ENCODE results near the gene RDH11.

The RDH11 gene

DNA sequence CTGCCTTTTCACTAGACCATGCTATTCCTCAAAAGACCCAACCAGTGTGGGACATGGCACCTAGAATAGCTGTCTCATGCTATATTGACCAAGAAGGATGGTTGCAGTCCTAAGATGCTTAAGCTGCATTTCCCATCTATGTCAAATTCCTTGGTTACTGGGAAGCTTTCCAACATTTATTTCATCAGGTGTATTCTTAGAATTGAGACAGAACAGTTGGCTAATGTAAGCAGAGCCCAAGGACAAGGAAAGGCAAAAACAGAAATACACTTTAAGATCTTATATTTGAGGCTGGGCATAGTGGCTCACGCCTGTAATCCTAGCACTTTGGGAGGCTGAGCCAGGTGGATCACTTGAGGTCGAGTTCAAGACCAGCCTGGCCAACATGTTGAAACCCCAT is 51.1 kb downstream of the RDH11 start:
- no peak for DNase-seq

- no peak for DNase-seq
Observed at GRCh38 chr14:67643713-67644112, 51.9 kb downstream of the RDH11 start.

DNA sequence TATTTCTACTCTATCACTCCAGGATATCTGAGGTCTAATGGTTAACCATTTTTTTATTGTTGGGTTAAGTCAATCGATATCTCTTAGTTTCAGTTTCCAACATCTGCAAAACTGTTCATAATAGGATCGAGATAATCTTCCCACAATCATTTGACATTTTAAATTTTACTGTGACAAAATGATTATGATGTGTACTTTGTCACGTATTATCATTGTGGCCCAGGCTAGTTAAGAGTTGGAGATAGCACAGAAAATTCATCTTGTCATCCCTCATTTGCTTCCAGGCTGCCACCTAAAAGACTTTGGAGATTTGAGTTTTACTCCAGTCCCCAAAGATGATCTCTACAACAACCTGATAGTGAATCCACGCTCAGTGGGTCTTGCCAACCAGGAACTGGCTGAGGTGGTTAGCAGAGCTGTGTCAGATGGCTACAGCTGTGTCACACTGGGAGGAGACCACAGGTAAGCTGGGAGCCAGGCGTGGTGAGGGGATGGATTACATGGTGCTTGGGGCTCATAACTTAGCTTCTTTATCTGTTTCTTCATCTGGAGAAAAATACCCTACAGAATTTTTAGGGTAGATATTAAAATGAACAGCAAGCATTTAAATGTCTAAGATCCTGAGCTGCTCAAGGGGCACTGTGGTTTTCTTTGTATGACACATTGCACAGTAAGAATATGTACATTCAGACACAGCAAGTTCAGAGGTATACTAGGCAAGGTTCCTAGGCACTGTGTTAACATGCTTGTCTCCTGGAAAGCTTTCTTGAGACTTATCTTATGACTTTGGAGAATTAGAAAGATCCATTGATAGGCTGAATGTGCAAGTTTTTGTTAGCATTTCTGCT is 53.4 kb downstream of the RDH11 start:
- no peak for DNase-seq

- no peak for DNase-seq
Observed at GRCh38 chr14:67641480-67641879, 54.1 kb downstream of the RDH11 start.

DNA sequence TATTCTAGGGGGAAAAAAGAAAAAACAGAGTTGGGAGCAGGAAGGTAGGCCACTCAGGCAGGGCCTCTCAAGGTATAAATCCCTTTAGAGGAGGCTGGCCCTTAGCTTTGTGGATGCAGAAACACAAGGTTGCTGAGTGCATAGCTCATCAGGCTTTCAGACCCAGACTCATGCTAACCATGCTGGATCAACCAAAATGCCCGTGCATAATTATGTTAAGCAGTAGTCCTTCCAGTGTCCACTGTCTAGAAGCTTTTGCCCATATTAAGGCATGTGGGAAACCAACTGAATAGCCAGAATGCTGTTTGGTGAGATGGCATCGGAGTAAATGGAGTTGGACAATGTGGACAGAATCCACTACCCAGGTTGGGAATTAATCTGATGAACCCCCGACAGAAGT is 56.9 kb downstream of the RDH11 start:
- no peak for DNase-seq

DNA sequence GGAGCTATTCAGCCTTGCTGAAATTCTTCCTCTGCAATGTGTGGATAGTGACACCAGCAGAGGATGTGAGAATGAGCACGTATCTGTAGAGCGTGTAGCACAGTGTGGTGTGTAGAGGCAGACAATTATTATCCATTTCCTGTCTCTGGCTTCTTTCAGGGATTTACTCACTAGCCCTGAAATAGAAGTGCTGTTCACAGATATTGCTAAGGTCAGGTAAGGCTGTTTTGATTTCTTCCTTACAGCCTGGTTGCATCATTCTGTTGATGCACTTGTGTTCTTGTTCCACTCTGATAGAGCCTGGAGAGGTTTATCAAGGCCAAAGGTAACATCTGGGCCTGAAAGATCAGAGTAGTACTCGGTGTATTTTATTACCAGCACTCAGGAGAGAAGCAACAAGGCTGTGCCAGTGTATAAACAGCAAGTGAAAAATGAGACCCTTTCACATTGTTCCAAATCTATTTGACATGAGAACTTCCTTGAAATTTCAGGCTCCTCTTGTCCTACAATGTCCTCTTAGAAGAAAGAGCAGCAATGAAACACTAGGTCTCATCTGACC is 59.1 kb downstream of the RDH11 start:
- no peak for DNase-seq

DNA sequence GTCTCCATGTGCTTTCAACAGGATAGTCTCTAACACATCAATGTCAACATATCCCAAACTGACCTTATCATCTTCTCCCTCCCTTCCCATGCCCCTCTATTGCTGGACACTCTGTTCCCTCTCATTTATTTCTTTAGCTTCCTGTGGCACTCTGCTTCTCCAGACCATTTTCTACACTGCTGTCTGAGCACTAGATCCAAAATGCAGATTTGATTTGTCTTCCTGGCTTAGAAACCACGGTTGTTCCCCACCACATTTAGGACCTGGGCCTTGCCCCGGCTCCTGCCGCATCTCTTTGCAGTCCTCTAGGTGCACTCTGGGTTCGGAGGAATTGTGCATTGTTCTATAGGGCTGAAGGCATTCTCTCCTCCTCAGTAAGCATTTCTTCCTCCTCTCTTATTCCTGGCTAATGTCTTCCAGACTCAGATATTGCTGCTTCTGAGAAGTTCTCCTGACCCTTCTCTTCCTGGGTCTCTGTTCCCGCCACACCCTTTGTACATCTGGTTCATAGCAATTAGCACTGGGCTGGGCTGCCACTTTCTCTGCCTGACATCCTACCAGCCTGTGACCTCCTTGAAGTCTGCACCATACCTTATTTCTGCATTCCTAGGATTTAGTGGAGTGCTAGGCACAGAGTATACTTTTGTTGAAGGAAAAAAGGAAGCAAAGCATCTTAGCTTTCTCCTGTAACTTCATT is 62.0 kb downstream of the RDH11 start:
- no peak for DNase-seq

DNA sequence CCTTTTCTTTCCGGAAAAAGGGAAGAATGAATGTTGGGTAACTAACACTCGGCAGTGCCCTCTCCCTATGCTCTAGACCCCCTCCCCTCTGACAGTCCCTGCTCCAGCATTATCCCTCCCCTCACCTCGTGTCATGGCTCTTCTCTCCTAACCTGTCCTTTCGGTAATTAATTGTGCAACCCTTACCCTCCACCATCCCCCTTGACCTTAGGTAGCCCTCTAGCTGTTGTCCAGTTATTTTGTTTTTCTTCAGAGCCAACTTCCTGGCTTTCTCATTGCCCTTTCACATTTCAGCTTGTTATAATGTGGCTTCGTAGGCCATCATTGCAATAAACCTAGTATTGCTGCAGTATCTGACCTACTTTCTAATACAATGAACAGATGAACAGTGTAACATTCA is 64.6 kb downstream of the RDH11 start:
- DNase-seq, result no peak

- no peak for DNase-seq
Observed at GRCh38 chr14:67630186-67630585, 65.4 kb downstream of the RDH11 start.

DNA sequence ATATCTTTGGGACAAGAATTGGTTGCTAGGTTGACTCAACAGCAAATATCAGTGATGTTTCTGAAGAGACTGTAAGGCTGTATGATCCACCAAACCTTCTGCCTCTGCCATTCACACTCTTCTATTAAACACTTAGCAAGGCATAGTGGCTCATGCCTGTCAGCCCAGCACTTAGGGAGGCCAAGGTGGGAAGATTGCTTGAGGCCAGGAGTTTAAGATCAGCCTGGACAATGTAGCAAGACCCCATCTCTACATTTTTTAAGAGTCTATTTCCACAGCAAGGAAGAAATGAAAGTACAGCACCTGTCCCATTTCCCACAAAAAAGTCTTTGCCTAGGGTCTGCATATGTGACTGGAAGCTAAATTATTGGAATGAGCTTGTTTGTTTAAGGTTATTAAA is 68.0 kb downstream of the RDH11 start:
- DNase-seq, result no peak
